ENCODE results near the gene LIMK1.

GRCh38 chr7:74143383-74143782 is 59.8 kb downstream of the LIMK1 start:
- TF ChIP-seq CTCF (IDR thresholded peaks at IDR 0.05) (no peak), POLR2AphosphoS5 (IDR thresholded peaks at IDR 0.05) (no peak), EP300 (IDR thresholded peaks at IDR 0.05) (no peak)
